Measurements from ENCODE around the gene DAAM2.

DAAM2 gene

DNA sequence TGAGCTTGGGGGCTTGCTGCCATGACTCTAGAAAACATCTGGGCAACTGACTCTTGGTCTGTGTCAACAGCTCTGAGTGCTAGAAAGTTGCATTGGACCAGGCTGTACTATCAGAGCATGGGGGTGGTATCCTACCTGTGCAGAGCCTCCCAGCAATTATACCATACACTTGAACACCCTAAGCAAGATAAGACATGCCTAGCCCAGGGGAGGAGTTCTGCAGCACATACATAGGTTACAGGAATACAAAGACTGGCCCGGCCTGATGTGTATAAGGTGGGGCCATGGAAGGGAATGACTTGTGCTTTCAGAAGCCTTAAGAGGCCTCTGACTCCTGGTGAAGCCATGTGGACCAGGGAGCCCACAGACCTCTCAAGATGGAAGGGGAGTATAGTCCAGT, 153.4 kb downstream of the DAAM2 start:
- no CpG with 5 or more reads among the region's 1 CpG for WGBS, 2 donors (ENCODE audit: extremely low coverage in 2 of 2, insufficient read length in 2 of 2, insufficient replicate concordance in 1 of 2)
- Histone ChIP-seq H2AFZ (ENCODE audit: low read length) (no peak overlapping the region), H3K27ac (replicated peaks; ENCODE audit: low read length) (no peak overlapping the region), H2BK12ac (ENCODE audit: low read length) (no peak overlapping the region), H2BK15ac (ENCODE audit: low read length) (no peak overlapping the region), H3K36me3 (replicated peaks in 1 of 2; ENCODE audit: control insufficient read depth in 2 of 2, insufficient read depth in 2 of 2, low read length in 2 of 2) (no peaks in the 10 kb centered on the region), H2BK120ac (ENCODE audit: low read depth, low read length) (no peak overlapping the region), H3K4ac (ENCODE audit: low read length) (no peak overlapping the region), H3K14ac (ENCODE audit: low read length) (no peak overlapping the region), H2AK5ac (ENCODE audit: low read depth, low read length) (no peak overlapping the region), H3K4me3 (ENCODE audit: low read length in 2 of 2) (no peak overlapping the region), H3K4me1 (ENCODE audit: control insufficient read depth in 2 of 2, insufficient read depth in 1 of 2, low read depth in 1 of 2, low read length in 2 of 2) (no peaks in the 10 kb centered on the region), H3K9me3 (replicated peaks in 1 of 2; ENCODE audit: control insufficient read depth in 2 of 2, insufficient read depth in 1 of 2, low read depth in 1 of 2, low read length in 2 of 2) (no peaks in the 10 kb centered on the region), H3K9ac (ENCODE audit: low read depth, low read length, poor library complexity) (no peak overlapping the region), H2BK5ac (ENCODE audit: low read length) (no peak overlapping the region), H4K8ac (ENCODE audit: low read depth, low read length) (no peak overlapping the region), H3K27me3 (ENCODE audit: control insufficient read depth in 3 of 3, insufficient read depth in 3 of 3, low read depth in 1 of 3, low read length in 3 of 3) (peaks cover 0 to 31% (median 0%) of the 10 kb centered on the region in 3 experiments), H4K91ac (ENCODE audit: low read depth, low read length, poor library complexity) (no peak overlapping the region), H3K4me2 (ENCODE audit: insufficient read depth, low read length, poor library complexity, severe bottlenecking) (no peak overlapping the region), H3K79me1 (ENCODE audit: low read depth, low read length) (no peaks in the 10 kb centered on the region), H3K18ac (ENCODE audit: low read length) (no peak overlapping the region), H3K23ac (ENCODE audit: low read depth, low read length, poor library complexity) (no peak overlapping the region)
- no peak for DNase-seq (ENCODE audit: low spot score)

DNA sequence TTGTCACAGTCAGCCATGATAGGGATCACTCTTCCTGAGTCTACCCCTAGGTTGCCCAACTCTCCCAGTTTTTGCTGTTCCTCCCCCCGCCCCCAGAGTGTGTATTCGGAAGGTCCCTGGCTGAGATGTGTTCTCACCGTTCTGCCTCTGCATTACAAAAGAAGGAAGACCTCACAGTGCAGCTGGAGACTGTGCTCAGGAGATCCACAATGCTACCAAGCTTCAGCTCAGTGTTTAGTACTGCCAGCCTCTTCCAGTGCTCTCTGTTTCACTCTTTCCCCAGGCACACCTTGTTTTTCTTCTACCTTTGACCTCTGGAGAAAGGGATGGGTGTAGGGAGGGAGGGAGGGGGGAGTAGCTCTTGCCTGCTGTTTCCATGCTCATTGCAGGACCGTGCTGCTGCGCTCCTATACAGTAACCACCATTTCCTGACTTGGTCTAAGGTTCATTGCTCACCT, 155.5 kb downstream of the DAAM2 start:
- Histone ChIP-seq H2AK5ac (ENCODE audit: low read depth, low read length) (no peak overlapping the region), H3K14ac (ENCODE audit: low read length) (no peak overlapping the region), H4K91ac (ENCODE audit: low read depth, low read length, poor library complexity) (no peak overlapping the region), H3K18ac (ENCODE audit: low read length) (no peak overlapping the region), H2BK5ac (ENCODE audit: low read length) (no peak overlapping the region), H2BK12ac (ENCODE audit: low read length) (no peak overlapping the region), H3K27me3 (ENCODE audit: control insufficient read depth in 3 of 3, insufficient read depth in 3 of 3, low read depth in 1 of 3, low read length in 3 of 3) (peaks cover 0 to 38% (median 0%) of the 10 kb centered on the region in 3 experiments), H2BK15ac (ENCODE audit: low read length) (no peak overlapping the region), H4K8ac (ENCODE audit: low read depth, low read length) (no peak overlapping the region), H2AFZ (ENCODE audit: low read length) (no peak overlapping the region), H3K9ac (ENCODE audit: low read depth, low read length, poor library complexity) (no peak overlapping the region), H3K4ac (ENCODE audit: low read length) (no peak overlapping the region), H3K9me3 (replicated peaks in 1 of 2; ENCODE audit: control insufficient read depth in 2 of 2, insufficient read depth in 1 of 2, low read depth in 1 of 2, low read length in 2 of 2) (no peaks in the 10 kb centered on the region), H3K36me3 (replicated peaks in 1 of 2; ENCODE audit: control insufficient read depth in 2 of 2, insufficient read depth in 2 of 2, low read length in 2 of 2) (no peaks in the 10 kb centered on the region), H3K79me1 (ENCODE audit: low read depth, low read length) (no peaks in the 10 kb centered on the region), H3K23ac (ENCODE audit: low read depth, low read length, poor library complexity) (no peak overlapping the region), H3K27ac (replicated peaks; ENCODE audit: low read length) (no peak overlapping the region), H2BK120ac (ENCODE audit: low read depth, low read length) (no peak overlapping the region), H3K4me3 (ENCODE audit: low read length in 2 of 2) (no peak overlapping the region), H3K4me2 (ENCODE audit: insufficient read depth, low read length, poor library complexity, severe bottlenecking) (no peak overlapping the region), H3K4me1 (ENCODE audit: control insufficient read depth in 2 of 2, insufficient read depth in 1 of 2, low read depth in 1 of 2, low read length in 2 of 2) (no peaks in the 10 kb centered on the region)
- no CpG with 5 or more reads among the region's 5 CpGs for WGBS, 2 donors (ENCODE audit: extremely low coverage in 2 of 2, insufficient read length in 2 of 2, insufficient replicate concordance in 1 of 2)
- DNase-seq (ENCODE audit: low spot score) = no peak

DNA sequence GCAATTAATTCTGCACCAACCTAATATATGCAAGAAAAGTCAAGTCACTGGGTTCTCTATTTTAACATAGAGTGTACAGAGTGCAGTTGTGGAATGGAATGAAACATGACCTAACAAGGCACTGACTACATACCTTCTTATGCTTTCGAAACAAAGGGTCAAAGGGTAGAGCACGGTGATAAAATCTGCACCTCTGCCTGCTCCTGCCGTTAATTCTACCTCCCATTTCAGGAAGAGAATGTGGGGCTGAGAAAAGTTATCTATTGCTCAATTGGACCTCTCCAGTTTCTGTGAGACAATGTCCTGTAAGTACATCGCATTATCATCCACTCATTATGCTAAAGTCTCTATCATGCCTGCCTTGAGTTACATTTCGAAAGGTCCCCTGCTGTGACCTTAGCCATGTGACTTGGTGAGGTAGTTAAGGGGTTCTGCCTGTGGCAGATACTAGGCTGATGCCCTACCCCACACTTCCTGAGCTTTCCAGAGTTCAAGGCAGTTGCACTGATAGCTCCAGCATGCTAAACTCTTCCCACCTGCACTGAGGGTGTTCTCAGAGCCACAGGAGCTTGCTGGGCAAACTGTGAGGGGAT, 156.1 kb downstream of the DAAM2 start:
- no peak overlapping the region for H4K91ac ChIP-seq (ENCODE audit: low read depth, low read length, poor library complexity)
- H2BK12ac ChIP-seq (ENCODE audit: low read length) = no peak overlapping the region
- H3K9ac ChIP-seq (ENCODE audit: low read depth, low read length, poor library complexity) = no peak overlapping the region
- H2AK5ac ChIP-seq (ENCODE audit: low read depth, low read length) = no peak overlapping the region
- H3K36me3 ChIP-seq (replicated peaks in 1 of 2; ENCODE audit: control insufficient read depth in 2 of 2, insufficient read depth in 2 of 2, low read length in 2 of 2) = no peaks in the 10 kb centered on the region
- H2BK5ac ChIP-seq (ENCODE audit: low read length) = no peak overlapping the region
- H2BK15ac ChIP-seq (ENCODE audit: low read length) = no peak overlapping the region
- H2BK120ac ChIP-seq (ENCODE audit: low read depth, low read length) = no peak overlapping the region
- H4K8ac ChIP-seq (ENCODE audit: low read depth, low read length) = no peak overlapping the region
- no peak overlapping the region for H3K18ac ChIP-seq (ENCODE audit: low read length)
- H3K14ac ChIP-seq (ENCODE audit: low read length) = no peak overlapping the region
- H3K27ac ChIP-seq (replicated peaks; ENCODE audit: low read length) = no peak overlapping the region
- no CpG with 5 or more reads among the region's 5 CpGs for WGBS, 2 donors (ENCODE audit: extremely low coverage in 2 of 2, insufficient read length in 2 of 2, insufficient replicate concordance in 1 of 2)
- H3K27me3 ChIP-seq (ENCODE audit: control insufficient read depth in 3 of 3, insufficient read depth in 3 of 3, low read depth in 1 of 3, low read length in 3 of 3) = peaks cover 0 to 36% (median 0%) of the 10 kb centered on the region in 3 experiments
- H2AFZ ChIP-seq (ENCODE audit: low read length) = no peak overlapping the region
- H3K23ac ChIP-seq (ENCODE audit: low read depth, low read length, poor library complexity) = no peak overlapping the region
- no peak overlapping the region for H3K4me2 ChIP-seq (ENCODE audit: insufficient read depth, low read length, poor library complexity, severe bottlenecking)
- no peak overlapping the region for H3K4me3 ChIP-seq (ENCODE audit: low read length in 2 of 2)
- H3K79me1 ChIP-seq (ENCODE audit: low read depth, low read length) = no peaks in the 10 kb centered on the region
- H3K4ac ChIP-seq (ENCODE audit: low read length) = no peak overlapping the region
- no peaks in the 10 kb centered on the region for H3K4me1 ChIP-seq (ENCODE audit: control insufficient read depth in 2 of 2, insufficient read depth in 1 of 2, low read depth in 1 of 2, low read length in 2 of 2)
- DNase-seq (ENCODE audit: low spot score) = no peak
- H3K9me3 ChIP-seq (replicated peaks in 1 of 2; ENCODE audit: control insufficient read depth in 2 of 2, insufficient read depth in 1 of 2, low read depth in 1 of 2, low read length in 2 of 2) = no peaks in the 10 kb centered on the region

DNA sequence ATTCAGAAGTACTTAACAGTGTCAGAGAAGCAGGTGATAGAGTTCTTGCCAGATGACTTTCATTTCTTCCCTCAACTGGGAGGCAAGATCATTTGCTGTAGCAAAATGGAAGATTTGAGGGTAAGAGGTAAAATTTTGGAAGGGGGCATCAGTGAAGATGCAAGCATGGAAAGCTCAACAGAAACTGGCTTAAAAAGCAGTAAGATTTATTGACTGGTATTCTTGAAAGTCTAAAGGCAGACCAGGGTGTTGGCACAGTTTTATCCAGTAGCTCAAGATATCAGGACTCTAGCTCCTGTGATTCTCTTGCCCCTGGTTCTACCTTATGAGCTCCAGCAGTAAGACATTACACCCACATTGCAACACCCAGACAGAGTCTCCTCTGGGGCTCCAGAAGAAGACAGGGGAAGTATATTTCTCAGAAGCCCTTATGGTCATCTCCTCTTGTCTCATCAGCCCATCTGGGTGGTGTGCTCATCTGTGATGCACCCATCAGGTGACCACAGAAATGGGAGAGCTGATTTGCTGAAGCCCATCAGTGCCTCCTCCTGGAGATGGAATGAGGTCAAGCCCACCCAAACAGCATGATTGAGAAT, 158.0 kb downstream of the DAAM2 start:
- no peaks in the 10 kb centered on the region for H3K36me3 ChIP-seq (replicated peaks in 1 of 2; ENCODE audit: control insufficient read depth in 2 of 2, insufficient read depth in 2 of 2, low read length in 2 of 2)
- no peak overlapping the region for H4K8ac ChIP-seq (ENCODE audit: low read depth, low read length)

More for the DNA sequence above, 158.0 kb downstream of the DAAM2 start:
- Histone ChIP-seq H3K9ac (ENCODE audit: low read depth, low read length, poor library complexity) (no peak overlapping the region), H3K4me2 (ENCODE audit: insufficient read depth, low read length, poor library complexity, severe bottlenecking) (no peak overlapping the region), H3K4me3 (ENCODE audit: low read length in 2 of 2) (no peak overlapping the region), H2AFZ (ENCODE audit: low read length) (no peak overlapping the region), H2BK5ac (ENCODE audit: low read length) (no peak overlapping the region), H3K14ac (ENCODE audit: low read length) (no peak overlapping the region), H2BK15ac (ENCODE audit: low read length) (no peak overlapping the region), H2BK120ac (ENCODE audit: low read depth, low read length) (no peak overlapping the region), H3K4ac (ENCODE audit: low read length) (no peak overlapping the region), H3K79me1 (ENCODE audit: low read depth, low read length) (no peaks in the 10 kb centered on the region), H2BK12ac (ENCODE audit: low read length) (no peak overlapping the region), H3K18ac (ENCODE audit: low read length) (no peak overlapping the region), H2AK5ac (ENCODE audit: low read depth, low read length) (no peak overlapping the region), H3K27me3 (ENCODE audit: control insufficient read depth in 3 of 3, insufficient read depth in 3 of 3, low read depth in 1 of 3, low read length in 3 of 3) (peaks cover 0 to 37% (median 0%) of the 10 kb centered on the region in 3 experiments), H4K91ac (ENCODE audit: low read depth, low read length, poor library complexity) (no peak overlapping the region), H3K4me1 (ENCODE audit: control insufficient read depth in 2 of 2, insufficient read depth in 1 of 2, low read depth in 1 of 2, low read length in 2 of 2) (no peaks in the 10 kb centered on the region), H3K9me3 (replicated peaks in 1 of 2; ENCODE audit: control insufficient read depth in 2 of 2, insufficient read depth in 1 of 2, low read depth in 1 of 2, low read length in 2 of 2) (no peaks in the 10 kb centered on the region), H3K23ac (ENCODE audit: low read depth, low read length, poor library complexity) (no peak overlapping the region), H3K27ac (replicated peaks; ENCODE audit: low read length) (no peak overlapping the region)
- no peak for DNase-seq (ENCODE audit: low spot score)

Data from neuronal stem cell (in vitro differentiated cells).